GM11168 (cell line): Measurements from ENCODE around the gene ZDHHC20.
"Not testable (repeated sequence)": the region's sequence is repeated elsewhere in the genome, so short reads cannot be mapped to it uniquely, and the experiment has no call there.

ENCODE experiments used
- in situ Hi-C: fragments of 300-500 bp; cut with MboI; formaldehyde crosslinking; loops from one replicate; pipeline ENCODE4 v1.12.0; 2022; ENCODE audit warnings: low sequenced_read_pairs; ENCODE audit not compliant: unreplicated experiment

ZDHHC20 gene

GRCh38 chr13:21443171-21443570, 15.9 kb downstream of the ZDHHC20 start:
- in situ Hi-C loops, result no loop called here

GRCh38 chr13:21436582-21436981, 22.5 kb downstream of the ZDHHC20 start:
- in situ Hi-C loops, result no loop called here

GRCh38 chr13:21435687-21436151, 23.4 kb downstream of the ZDHHC20 start:
- in situ Hi-C loops, result no loop called here

GRCh38 chr13:21435231-21435630, 23.9 kb downstream of the ZDHHC20 start:
- in situ Hi-C loops, result no loop called here

- in situ Hi-C loops, result no loop called here
These were observed 24.5 kb downstream of the ZDHHC20 start for GRCh38 chr13:21434588-21434987.

GRCh38 chr13:21429211-21429610, 29.9 kb downstream of the ZDHHC20 start:
- in situ Hi-C loops, result no loop called here

GRCh38 chr13:21427741-21428140, 31.4 kb downstream of the ZDHHC20 start:
- in situ Hi-C loops, result no loop called here

GRCh38 chr13:21426238-21426637, 32.9 kb downstream of the ZDHHC20 start:
- in situ Hi-C loops, result no loop called here

GRCh38 chr13:21420706-21421105, 38.4 kb downstream of the ZDHHC20 start:
- in situ Hi-C loops, result no loop called here

- in situ Hi-C loops, result no loop called here
These were observed 46.1 kb downstream of the ZDHHC20 start for GRCh38 chr13:21413013-21413412.

- in situ Hi-C loops, result not testable (repeated sequence)
These were observed 48.6 kb downstream of the ZDHHC20 start for GRCh38 chr13:21410453-21410852.

GRCh38 chr13:21405309-21405708, 53.8 kb downstream of the ZDHHC20 start:
- in situ Hi-C loops, result no loop called here

- in situ Hi-C loops, result no loop called here
These were observed 56.4 kb downstream of the ZDHHC20 start for GRCh38 chr13:21402586-21403307.

- in situ Hi-C loops, result no loop called here
These were observed 59.4 kb downstream of the ZDHHC20 start for GRCh38 chr13:21399741-21400140.

- in situ Hi-C loops, result no loop called here
These were observed 63.1 kb downstream of the ZDHHC20 start for GRCh38 chr13:21395953-21396352.

GRCh38 chr13:21389124-21389523, 70.0 kb downstream of the ZDHHC20 start:
- in situ Hi-C loops, result no loop called here

- in situ Hi-C loops, result no loop called here
These were observed 73.4 kb downstream of the ZDHHC20 start for GRCh38 chr13:21385710-21386109.

- in situ Hi-C loops, result no loop called here
These were observed 76.0 kb downstream of the ZDHHC20 start for GRCh38 chr13:21383090-21383489.

GRCh38 chr13:21376998-21377985, 81.8 kb downstream of the ZDHHC20 start:
- in situ Hi-C loops, result not testable (repeated sequence)

GRCh38 chr13:21372530-21372929, 86.6 kb downstream of the ZDHHC20 start:
- in situ Hi-C loops, result no loop called here

- in situ Hi-C loops, result no loop called here
These were observed 88.1 kb downstream of the ZDHHC20 start for GRCh38 chr13:21371011-21371410.
